Spleen (tissue), 11 donors: Measurements from ENCODE around the gene MCM8. TPM values are rescaled to one million over a fixed set of nuclear protein-coding genes. Genes with fewer than 3 reads are reported as not detected.

Source experiments
- DNase-seq: peaks from one replicate; pipeline ENCODE4 v3.0.0-alpha.2; 2020
- H3K27ac ChIP-seq, 8 donors: fragments of 200-600 bp; sonication (generic) in 7 of 8; 1 replicate in 4 of 8; 2 replicates in 4 of 8; pipeline versions ENCODE4 v1.5.0 to v1.8.0; 2016 to 2021; ENCODE audit warnings: inconsistent platforms in 4 of 8, mild to moderate bottlenecking in 4 of 8, moderate library complexity in 1 of 8
- H3K27me3 ChIP-seq, 7 donors: fragments of 200-600 bp; sonication (generic) in 6 of 7; replicated peaks in 1 of 7; 1 replicate in 4 of 7; 2 replicates in 3 of 7; pipeline versions ENCODE4 v1.5.0 to v1.8.0; 2016 to 2021; ENCODE audit warnings: inconsistent platforms in 3 of 7, mild to moderate bottlenecking in 1 of 7
- H3K36me3 ChIP-seq, 6 donors: fragments of 200-600 bp; sonication (generic) in 5 of 6; 1 replicate in 4 of 6; 2 replicates in 2 of 6; pipeline versions ENCODE4 v1.5.0 to v1.8.0; 2016 to 2021; ENCODE audit warnings: inconsistent platforms in 2 of 6
- H3K4me1 ChIP-seq, 6 donors: fragments of 200-600 bp; sonication (generic) in 5 of 6; 1 replicate in 3 of 6; 2 replicates in 3 of 6; pipeline versions ENCODE4 v1.5.0 to v1.8.0; 2016 to 2021; ENCODE audit warnings: inconsistent platforms in 3 of 6
- H3K4me3 ChIP-seq, 8 donors: fragments of 200-600 bp; sonication (generic) in 7 of 8; 1 replicate in 4 of 8; 2 replicates in 4 of 8; pipeline versions ENCODE4 v1.5.0 to v1.8.0; 2016 to 2021; ENCODE audit warnings: inconsistent platforms in 4 of 8, mild to moderate bottlenecking in 4 of 8, moderate library complexity in 2 of 8
- H3K9me3 ChIP-seq, 8 donors: fragments of 200-600 bp; sonication (generic) in 7 of 8; 1 replicate in 4 of 8; 2 replicates in 4 of 8; pipeline versions ENCODE4 v1.5.0 to v1.8.0; 2016 to 2021; ENCODE audit warnings: inconsistent platforms in 4 of 8
- CTCF ChIP-seq, 11 experiments: fragments of 200-600 bp in 7 of 11; fragments of 450-650 bp in 4 of 11; sonication (generic) in 4 of 11; IDR thresholded peaks in 8 of 11; conservative IDR thresholded peaks in 3 of 11; 1 replicate in 7 of 11; 2 replicates in 4 of 11; pipeline versions ENCODE4 v1.4.0 to v1.8.0; 2016 to 2021; ENCODE audit warnings: antibody characterized with exemption in 11 of 11, inconsistent platforms in 4 of 11, mild to moderate bottlenecking in 1 of 11
- POLR2A ChIP-seq, 3 donors: fragments of 450-650 bp; IDR thresholded peaks; one replicate each; pipeline ENCODE4 v1.5.1; 2017; ENCODE audit warnings: antibody characterized with exemption in 3 of 3, mild to moderate bottlenecking in 1 of 3
- POLR2AphosphoS5 ChIP-seq, 3 donors: sonication (generic); formaldehyde crosslinking; IDR thresholded peaks; one replicate each; pipeline ENCODE4 v1.5.1; 2017; ENCODE audit warnings: antibody characterized with exemption in 3 of 3
- WGBS, 5 donors: extraction: QIAGEN DNeasy Blood & Tissue Kit in 3 of 5; methylation state at CpG; one replicate each; pipeline versions ENCODE4 v1.1.5 to v1.1.7; 2013 to 2018; 5-methylcytosine and 5-hydroxymethylcytosine counted together
- intact Hi-C: fragments of 100-400 bp; cut with DNase I; formaldehyde crosslinking; loops from one replicate; pipeline ENCODE4 v1.15.0; 2023; ENCODE audit warnings: low total_unique reads
- polyA plus RNA-seq, 3 donors: library from polyadenylated mRNA; stranded (reverse); fragments of 200-250 nt; gene quantifications; one replicate each; pipeline ENCODE4 v1.2.1, GENCODE V29; 2013
- total RNA-seq, 7 donors: library from RNA; depleted of rRNA in 3 of 7; stranded (reverse); fragments of >200 nt in 3 of 7; fragmentation: NEBNext Ultra II Directional in 4 of 7; extraction: Animal tissue kit (Norgen Biotek cat#: 25700) in 4 of 7; gene quantifications; one replicate each; pipeline versions ENCODE4 v1.1.0 to v1.2.1, GENCODE V29; 2016 to 2021
- donor health status: healthy with polysubstance abuse.
- donor health status: DM: no; HTN: no; CAD: no; lungs with moderate emphysema.
- donor health status: DM: no; HTN: no; CAD: no.
- donor health status: Bipolar disorder and iron deficiency.
- donor health status: healthy.
- donor health status: DM: no; HTN: no; CAD: no.
- donor health status: DM: yes; HTN: yes; CAD: no.

MCM8 gene
- total and polyA plus RNA-seq, 10 donors: 1.7 to 7.9 (median 5.9) TPM

- no peak overlapping the region for H3K4me3 ChIP-seq
- intact Hi-C loops: no loop called here
- peaks cover 0 to 90% (median 28%) of the 10 kb centered on the region in 6 donors for H3K36me3 ChIP-seq
- WGBS, 5 donors: 94 to 97% (median 94%) methylated on average over 2 of the region's 2 CpGs
- no peaks in the 10 kb centered on the region for H3K9me3 ChIP-seq
- no peaks in the 10 kb centered on the region for H3K27me3 ChIP-seq
- H3K4me1 ChIP-seq: no peaks in the 10 kb centered on the region
- no peak for DNase-seq
- no peak for TF ChIP-seq POLR2AphosphoS5 (IDR thresholded peaks at IDR 0.05)
- no peak for TF ChIP-seq POLR2A (IDR thresholded peaks at IDR 0.05)
- TF ChIP-seq CTCF (IDR thresholded peaks at IDR 0.05 in 8 of 11, conservative IDR thresholded peaks at IDR 0.05 in 3 of 11): no peak
- H3K27ac ChIP-seq: no peak overlapping the region
Measured at GRCh38 chr20:5977223-5977622, 26.8 kb downstream of the MCM8 start.

- Histone ChIP-seq H3K27me3 (no peaks in the 10 kb centered on the region), H3K9me3 (no peaks in the 10 kb centered on the region), H3K4me3 (no peak overlapping the region), H3K36me3 (peaks cover 0 to 89% (median 28%) of the 10 kb centered on the region in 6 donors), H3K4me1 (no peaks in the 10 kb centered on the region), H3K27ac (no peak overlapping the region)
- 90 to 100% (median 100%) methylated on average over 1 of the region's 1 CpG for WGBS, 5 donors
- intact Hi-C loops: no loop called here
- no peak for TF ChIP-seq POLR2AphosphoS5 (IDR thresholded peaks at IDR 0.05)
- no peak for TF ChIP-seq CTCF (IDR thresholded peaks at IDR 0.05 in 8 of 11, conservative IDR thresholded peaks at IDR 0.05 in 3 of 11)
- TF ChIP-seq POLR2A (IDR thresholded peaks at IDR 0.05): no peak
- no peak for DNase-seq
Measured at GRCh38 chr20:5977975-5978374, 27.5 kb downstream of the MCM8 start.

GRCh38 chr20:5979801-5980200 is 29.3 kb downstream of the MCM8 start:
- TF ChIP-seq CTCF (IDR thresholded peaks at IDR 0.05 in 8 of 11, conservative IDR thresholded peaks at IDR 0.05 in 3 of 11) (no peak), POLR2A (IDR thresholded peaks at IDR 0.05) (no peak)
- 95 to 98% (median 96%) methylated on average over 4 of the region's 4 CpGs for WGBS, 5 donors
- intact Hi-C loops: no loop called here
- Histone ChIP-seq H3K27me3 (no peaks in the 10 kb centered on the region), H3K9me3 (no peaks in the 10 kb centered on the region), H3K4me3 (no peak overlapping the region), H3K4me1 (no peaks in the 10 kb centered on the region), H3K36me3 (peaks cover 0 to 90% (median 34%) of the 10 kb centered on the region in 6 donors), H3K27ac (no peak overlapping the region)
- DNase-seq: no peak

GRCh38 chr20:5980720-5981538 is 30.5 kb downstream of the MCM8 start:
- Histone ChIP-seq H3K4me3 (no peak overlapping the region), H3K27ac (no peak overlapping the region), H3K36me3 (peaks cover 0 to 92% (median 34%) of the 10 kb centered on the region in 6 donors), H3K4me1 (no peaks in the 10 kb centered on the region), H3K9me3 (no peaks in the 10 kb centered on the region), H3K27me3 (no peaks in the 10 kb centered on the region)
- TF ChIP-seq POLR2A (IDR thresholded peaks at IDR 0.05) (no peak), CTCF (IDR thresholded peaks at IDR 0.05 in 8 of 11, conservative IDR thresholded peaks at IDR 0.05 in 3 of 11) (no peak), POLR2AphosphoS5 (IDR thresholded peaks at IDR 0.05) (no peak)
- no peak for DNase-seq
- WGBS, 5 donors: 77 to 95% (median 79%) methylated on average over 5 of the region's 5 CpGs
- intact Hi-C loops: no loop called here
